GM21619 (cell line): ENCODE results near the gene KDM4C.
"Not testable (repeated sequence)": the region's sequence is repeated elsewhere in the genome, so short reads cannot be mapped to it uniquely, and the experiment has no call there.

Experiments used
- ATAC-seq: cut with Tn5 transposase; IDR thresholded peaks from one replicate; pipeline ENCODE4 v1.9.1; 2021; ENCODE audit not compliant: unreplicated experiment

The KDM4C gene

DNA sequence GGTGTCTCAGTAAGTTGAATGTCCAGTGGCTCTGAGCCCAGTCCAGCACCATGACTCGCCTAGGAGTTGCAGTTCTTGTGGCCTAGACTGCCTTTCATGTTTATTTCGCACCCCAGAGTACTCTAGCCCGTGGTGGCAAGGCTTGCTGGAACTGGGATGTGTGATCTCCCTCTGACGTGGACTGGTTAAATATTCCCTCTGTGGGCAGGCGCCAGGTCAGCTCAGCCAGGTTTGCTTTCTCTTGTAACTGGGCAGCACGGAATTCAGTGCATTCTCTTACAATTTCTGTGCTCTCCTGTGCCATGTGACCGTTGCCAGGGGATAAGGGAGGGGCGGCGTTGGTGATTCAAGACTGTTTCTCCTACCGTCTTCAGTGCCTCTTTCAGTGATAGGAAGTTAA lies 270.8 kb downstream of the KDM4C start:
- ATAC-seq = no peak

GRCh38 chr9:7030943-7031342 lies 273.2 kb downstream of the KDM4C start:
- ATAC-seq = not testable (repeated sequence)

GRCh38 chr9:7033076-7034045 lies 275.6 kb downstream of the KDM4C start:
- ATAC-seq = no peak

DNA sequence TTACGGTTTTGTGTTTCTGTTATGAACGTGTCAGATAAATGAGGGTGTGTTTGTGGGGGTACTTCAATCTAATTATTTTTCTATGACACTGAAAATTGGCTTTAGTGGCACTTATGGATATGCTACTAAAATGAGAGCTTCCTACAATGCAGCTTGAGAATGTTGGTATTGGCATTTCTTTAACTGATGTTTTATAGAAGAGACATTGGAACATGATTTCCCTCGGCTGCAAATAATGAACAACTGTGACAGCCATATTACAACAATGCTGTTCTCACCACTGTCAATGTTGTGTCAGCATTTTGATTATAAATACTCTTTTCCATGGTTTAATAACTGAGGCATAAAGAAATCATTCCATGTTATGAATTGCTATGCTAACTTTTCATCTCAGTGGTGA lies 279.4 kb downstream of the KDM4C start:
- no peak for ATAC-seq

GRCh38 chr9:7042124-7042523 lies 284.4 kb downstream of the KDM4C start:
- no peak for ATAC-seq

GRCh38 chr9:7045361-7045760 lies 287.6 kb downstream of the KDM4C start:
- no peak for ATAC-seq

- ATAC-seq = no peak
Observed at GRCh38 chr9:7051711-7052110, 293.9 kb downstream of the KDM4C start.

DNA sequence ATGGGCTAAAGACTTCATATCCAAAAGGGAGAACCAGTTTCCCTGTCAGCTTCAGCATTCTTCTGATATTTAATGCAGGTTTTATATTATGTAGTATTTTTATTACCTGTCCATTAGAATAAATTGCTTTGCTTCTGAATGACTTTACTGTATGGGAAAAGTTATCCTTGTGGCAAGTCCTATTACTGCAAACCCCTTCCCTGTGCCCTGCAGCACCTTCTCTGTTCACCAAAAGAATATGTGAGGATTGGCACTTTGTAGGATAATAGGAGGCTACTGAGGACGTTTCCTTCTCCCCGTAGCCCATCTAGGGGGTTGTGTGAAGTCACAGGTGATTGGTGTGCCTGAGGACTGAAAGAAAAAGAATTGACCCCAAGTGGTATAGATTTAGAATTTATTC lies 296.1 kb downstream of the KDM4C start:
- ATAC-seq = no peak

- no peak for ATAC-seq
Observed at GRCh38 chr9:7055171-7055903, 297.6 kb downstream of the KDM4C start.

GRCh38 chr9:7056254-7056653 lies 298.5 kb downstream of the KDM4C start:
- no peak for ATAC-seq

DNA sequence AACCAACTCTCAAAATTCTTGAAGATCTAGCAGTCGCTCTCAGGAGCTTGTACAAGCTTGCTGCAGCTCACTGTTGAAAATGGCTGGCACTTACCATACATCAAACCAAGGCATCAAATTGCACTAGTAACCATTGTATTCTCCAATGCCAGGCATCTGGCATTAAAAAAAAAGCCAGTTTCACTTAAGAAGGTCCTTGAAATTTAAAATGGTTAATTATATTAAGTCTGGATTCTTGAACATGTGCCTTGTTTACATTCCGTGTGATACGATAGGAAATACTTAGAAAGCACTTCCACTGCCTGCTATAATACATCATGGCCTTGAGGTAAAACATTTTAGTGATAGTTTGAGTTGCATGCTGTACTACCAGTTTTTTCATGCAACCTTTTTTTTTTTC lies 300.7 kb downstream of the KDM4C start:
- ATAC-seq = no peak

GRCh38 chr9:7067169-7067568 lies 309.4 kb downstream of the KDM4C start:
- ATAC-seq = no peak

DNA sequence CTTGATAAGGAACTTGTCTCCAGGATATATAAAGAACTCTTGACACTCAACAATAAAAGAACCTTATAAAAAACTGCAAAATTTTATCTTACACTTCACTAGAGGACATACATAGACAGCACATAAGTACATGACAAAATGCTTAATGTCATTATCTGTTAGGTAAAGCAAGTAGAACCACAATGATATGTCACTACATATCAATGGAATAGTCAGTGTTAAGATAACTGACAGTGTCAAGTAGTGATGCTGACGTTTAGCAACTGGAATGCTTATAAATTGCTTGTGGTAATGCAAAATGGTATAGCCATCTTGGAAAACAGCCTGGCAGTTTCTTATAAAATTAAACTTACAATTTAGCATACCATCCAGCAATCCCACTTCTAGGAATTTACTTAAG lies 314.1 kb downstream of the KDM4C start:
- no peak for ATAC-seq

- ATAC-seq = no peak
Observed at GRCh38 chr9:7073706-7074105, 315.9 kb downstream of the KDM4C start.

DNA sequence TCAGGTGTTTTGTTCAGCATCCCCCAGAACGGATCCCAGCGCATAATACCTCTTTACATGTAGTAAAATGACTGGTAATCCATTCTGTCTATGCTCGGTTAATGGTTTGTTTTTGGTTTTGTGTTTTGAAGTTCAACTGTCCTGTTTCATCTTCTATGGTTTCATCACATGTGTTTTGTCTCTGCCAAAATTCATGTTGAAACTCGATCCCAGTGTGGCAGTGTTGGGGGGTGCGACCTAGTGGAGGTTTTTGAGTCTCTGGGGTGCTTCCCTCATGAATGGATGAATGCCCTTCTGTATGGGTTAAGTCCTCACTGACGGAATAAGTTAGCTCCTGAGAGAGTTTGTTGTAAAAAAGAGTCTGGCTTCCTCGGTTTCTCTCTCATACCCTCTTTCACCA lies 317.4 kb downstream of the KDM4C start:
- no peak for ATAC-seq

- no peak for ATAC-seq
Observed at GRCh38 chr9:7079051-7079450, 321.3 kb downstream of the KDM4C start.

- no peak for ATAC-seq
Observed at GRCh38 chr9:7081065-7081600, 323.4 kb downstream of the KDM4C start.

- no peak for ATAC-seq
Observed at GRCh38 chr9:7083192-7083591, 325.4 kb downstream of the KDM4C start.

DNA sequence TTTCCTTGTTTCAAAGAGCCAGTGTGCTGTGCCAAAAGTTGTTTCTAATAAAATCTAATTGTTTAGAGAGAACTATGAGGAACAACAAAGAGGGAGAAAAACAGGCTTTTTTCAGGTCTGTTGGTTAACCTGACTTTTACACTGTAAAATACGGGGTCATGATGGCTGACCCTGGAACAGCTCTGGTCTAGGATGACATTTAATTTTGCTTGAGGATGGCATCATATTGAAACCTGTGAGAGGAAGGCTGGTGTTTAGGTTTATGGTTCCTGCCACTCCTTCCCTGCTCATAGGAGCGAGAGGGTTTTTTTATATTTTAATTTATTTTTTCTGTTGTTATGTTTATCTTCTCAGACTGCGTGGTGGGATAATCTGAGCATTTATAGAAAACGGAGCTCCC lies 327.6 kb downstream of the KDM4C start:
- ATAC-seq = no peak

- ATAC-seq = no peak
Observed at GRCh38 chr9:7086389-7086788, 328.6 kb downstream of the KDM4C start.

GRCh38 chr9:7088611-7089010 lies 330.8 kb downstream of the KDM4C start:
- no peak for ATAC-seq
